MM.1S (cell line): Measurements from ENCODE around the gene EGLN2.

Experiments
- DNase-seq: peaks from one replicate; pipeline ENCODE4 v3.0.0-alpha.2; 2015
- H2AFZ ChIP-seq: fragments of 300-600 bp; sonication (generic); 2 replicates; pipeline ENCODE4 v1.6.0; 2016; ENCODE audit warnings: antibody characterized with exemption, low read length
- H3F3A ChIP-seq: fragments of 300-600 bp; sonication (generic); 2 replicates; pipeline ENCODE4 v1.6.1; 2016; ENCODE audit warnings: mild to moderate bottlenecking, antibody characterized with exemption, low read length, moderate library complexity, mixed read lengths; ENCODE audit not compliant: insufficient read depth
- H3K27ac ChIP-seq: fragments of 300-600 bp; sonication (generic); 2 replicates; pipeline ENCODE4 v1.5.1; 2016; ENCODE audit warnings: mild to moderate bottlenecking, low read length
- H3K27me3 ChIP-seq: fragments of 300-600 bp; sonication (generic); replicated peaks from 2 replicates; pipeline ENCODE4 v1.6.0; 2016; ENCODE audit warnings: low read length; ENCODE audit not compliant: insufficient read depth
- H3K36me3 ChIP-seq: fragments of 300-600 bp; sonication (generic); replicated peaks from 2 replicates; pipeline ENCODE4 v1.6.1; 2016; ENCODE audit warnings: mild to moderate bottlenecking, low read length, mixed read lengths; ENCODE audit not compliant: insufficient read depth
- H3K4me1 ChIP-seq: fragments of 300-600 bp; sonication (generic); 2 replicates; pipeline ENCODE4 v1.6.1; 2016; ENCODE audit warnings: low read length, mixed read lengths
- H3K4me2 ChIP-seq: fragments of 300-600 bp; sonication (generic); 2 replicates; pipeline ENCODE4 v1.6.0; 2016; ENCODE audit warnings: low read depth, low read length
- H3K4me3 ChIP-seq: fragments of 300-600 bp; sonication (generic); 2 replicates; pipeline ENCODE4 v1.5.1; 2016; ENCODE audit warnings: low read length, mixed read lengths
- H3K79me2 ChIP-seq: fragments of 300-600 bp; sonication (generic); 2 replicates; pipeline ENCODE4 v1.6.1; 2016; ENCODE audit warnings: mixed run types, low read length, mixed read lengths
- H3K9ac ChIP-seq: fragments of 300-600 bp; sonication (generic); 2 replicates; pipeline ENCODE4 v1.6.1; 2016; ENCODE audit warnings: low read length, mixed read lengths
- H3K9me2 ChIP-seq: fragments of 300-600 bp; sonication (generic); replicated peaks from 2 replicates; pipeline ENCODE4 v1.6.1; 2016; ENCODE audit warnings: mild to moderate bottlenecking, low read length, mixed read lengths; ENCODE audit not compliant: insufficient read depth
- H3K9me3 ChIP-seq: fragments of 300-600 bp; sonication (generic); replicated peaks from 2 replicates; pipeline ENCODE4 v1.6.1; 2016; ENCODE audit warnings: mild to moderate bottlenecking, low read length, mixed read lengths; ENCODE audit not compliant: insufficient read depth
- H4K20me1 ChIP-seq: fragments of 300-600 bp; sonication (generic); 2 replicates; pipeline ENCODE4 v1.6.1; 2016; ENCODE audit warnings: mild to moderate bottlenecking, low read length, moderate library complexity, mixed read lengths; ENCODE audit not compliant: insufficient read depth
- CTCF ChIP-seq: fragments of 300-600 bp; sonication (generic); IDR thresholded peaks from 2 replicates; pipeline ENCODE4 v1.5.1; 2016; ENCODE audit warnings: antibody characterized with exemption, low read length, mixed read lengths
- EZH2 ChIP-seq: fragments of 300-600 bp; sonication (generic); optimal IDR thresholded peaks from 2 replicates; pipeline ENCODE3; 2017; ENCODE audit warnings: low read depth, mild to moderate bottlenecking, antibody characterized with exemption, low read length, mixed read lengths
- EZH2phosphoT487 ChIP-seq: fragments of 300-600 bp; sonication (generic); IDR thresholded peaks from 2 replicates; pipeline ENCODE4 v1.6.1; 2018; ENCODE audit warnings: antibody characterized with exemption, low read length

The EGLN2 gene

GRCh38 chr19:40776932-40777644 is 21.9 kb upstream of the EGLN2 start:
- peak; percentile 97 for DNase-seq
- Histone ChIP-seq H3K4me3 (peak overlapping the region; percentile 80), H2AFZ (peak overlapping the region; percentile 52), H3K36me3 (no peaks in the 10 kb centered on the region), H3K9me2 (no peaks in the 10 kb centered on the region), H4K20me1 (peaks cover 7% of the 10 kb centered on the region), H3K4me2 (peak overlapping the region; percentile 78), H3K9me3 (no peaks in the 10 kb centered on the region), H3K79me2 (no peaks in the 10 kb centered on the region), H3K9ac (peak overlapping the region; percentile 67), H3F3A (peaks cover 14% of the 10 kb centered on the region), H3K4me1 (peaks cover 12% of the 10 kb centered on the region), H3K27me3 (peaks cover 30% of the 10 kb centered on the region), H3K27ac (peak overlapping the region; percentile 92)
- TF ChIP-seq EZH2phosphoT487 (peak; percentile 74; the same call in 1 of the 2 replicates), EZH2 (no peak), CTCF (no peak)

- TF ChIP-seq EZH2 (no peak), CTCF (no peak), EZH2phosphoT487 (no peak)
- no peak for DNase-seq
- H3K36me3 ChIP-seq: no peaks in the 10 kb centered on the region
- peak overlapping the region; percentile 80 for H3K4me3 ChIP-seq
- H2AFZ ChIP-seq: peak overlapping the region; percentile 52
- H3K27me3 ChIP-seq: peaks cover 30% of the 10 kb centered on the region
- H3K4me1 ChIP-seq: peaks cover 12% of the 10 kb centered on the region
- no peaks in the 10 kb centered on the region for H3K79me2 ChIP-seq
- H3K9me2 ChIP-seq: no peaks in the 10 kb centered on the region
- peak overlapping the region; percentile 67 for H3K9ac ChIP-seq
- peak overlapping the region; percentile 78 for H3K4me2 ChIP-seq
- H4K20me1 ChIP-seq: peaks cover 7% of the 10 kb centered on the region
- H3K27ac ChIP-seq: peak overlapping the region; percentile 92
- peaks cover 14% of the 10 kb centered on the region for H3F3A ChIP-seq
- H3K9me3 ChIP-seq: no peaks in the 10 kb centered on the region
These were observed 21.4 kb upstream of the EGLN2 start for GRCh38 chr19:40777645-40777936.

GRCh38 chr19:40777937-40778705 is 20.9 kb upstream of the EGLN2 start, which contains the start of gene RAB4B:
RAB4B (plus strand) TSS chr19:40778247; CDS start chr19:40778376, 129 bp downstream.
- Histone ChIP-seq H3K9me2 (no peaks in the 10 kb centered on the region), H3K4me1 (peaks cover 12% of the 10 kb centered on the region), H3K27me3 (peaks cover 30% of the 10 kb centered on the region), H3K79me2 (no peaks in the 10 kb centered on the region), H3K4me2 (peak within 1 kb of the TSS; percentile 83), H3K4me3 (peak within 1 kb of the TSS; percentile 80), H4K20me1 (peaks cover 7% of the 10 kb centered on the region), H2AFZ (peak within 1 kb of the TSS; percentile 52), H3K9ac (peak within 1 kb of the TSS; percentile 67), H3K9me3 (no peaks in the 10 kb centered on the region), H3K27ac (peak within 1 kb of the TSS; percentile 92), H3K36me3 (no peaks in the 10 kb centered on the region), H3F3A (peaks cover 14% of the 10 kb centered on the region)
- DNase-seq: peak; percentile 99
- TF ChIP-seq EZH2 (no peak), CTCF (no peak), EZH2phosphoT487 (no peak)
